Endodermal cell (in vitro differentiated cells): ENCODE data around the gene HAVCR1. TPM values are rescaled to one million over a fixed set of nuclear protein-coding genes. Genes with fewer than 3 reads are reported as not detected.

Experiments
- DNase-seq: peaks from one replicate; pipeline ENCODE4 v3.0.0-alpha.2; 2017
- H3K27ac ChIP-seq: 2 replicates; pipeline ENCODE4 v1.5.1; 2013; ENCODE audit warnings: mild to moderate bottlenecking, low read depth, low read length, moderate library complexity
- H3K27me3 ChIP-seq: 2 replicates; pipeline ENCODE4 v1.6.1; 2013; ENCODE audit warnings: mild to moderate bottlenecking, low read length, moderate library complexity; ENCODE audit not compliant: insufficient read depth, control insufficient read depth, poor library complexity, severe bottlenecking
- H3K36me3 ChIP-seq: 2 replicates; pipeline ENCODE4 v1.7.0; 2013; ENCODE audit warnings: mild to moderate bottlenecking, low read length, moderate library complexity; ENCODE audit not compliant: control insufficient read depth, insufficient read depth
- H3K4me1 ChIP-seq: one replicate; pipeline ENCODE4 v1.7.0; 2013; ENCODE audit warnings: low read length; ENCODE audit not compliant: control insufficient read depth, insufficient read depth
- H3K4me3 ChIP-seq: 2 replicates; pipeline ENCODE4 v1.5.1; 2013; ENCODE audit warnings: mild to moderate bottlenecking, low read length, moderate library complexity
- H3K9ac ChIP-seq: 2 replicates; pipeline ENCODE4 v1.6.1; 2013; ENCODE audit warnings: mild to moderate bottlenecking, low read length, moderate library complexity; ENCODE audit not compliant: poor library complexity, severe bottlenecking; ENCODE audit errors: extremely low read depth
- H3K9me3 ChIP-seq: 2 replicates; pipeline ENCODE4 v1.6.1; 2013; ENCODE audit warnings: mild to moderate bottlenecking, low read length, moderate library complexity; ENCODE audit not compliant: control insufficient read depth
- H3K27ac Mint-ChIP-seq: 2 replicates; pipeline ENCODE4 v1.8.0; 2020; ENCODE audit warnings: mixed read lengths
- H3K27me3 Mint-ChIP-seq: 2 replicates; pipeline ENCODE4 v1.8.0; 2021; ENCODE audit warnings: mild to moderate bottlenecking, mixed read lengths; ENCODE audit not compliant: insufficient read depth
- H3K36me3 Mint-ChIP-seq: 2 replicates; pipeline ENCODE4 v1.8.0; 2020; ENCODE audit warnings: low read depth, mixed read lengths
- H3K4me1 Mint-ChIP-seq: 2 replicates; pipeline ENCODE4 v1.8.0; 2020; ENCODE audit warnings: mixed read lengths
- H3K4me3 Mint-ChIP-seq: 2 replicates; pipeline ENCODE4 v1.8.0; 2020; ENCODE audit warnings: mild to moderate bottlenecking, moderate library complexity, mixed read lengths
- H3K9me3 Mint-ChIP-seq: 2 replicates; pipeline ENCODE4 v1.8.0; 2020; ENCODE audit warnings: mild to moderate bottlenecking, mixed read lengths
- WGBS, 2 experiments: methylation state at CpG; one replicate each; pipeline versions ENCODE4 v1.1.5 to v1.1.7; 2013; ENCODE audit warnings: missing lambda C conversion rate in 2 of 2, mixed read lengths in 1 of 2; ENCODE audit not compliant: insufficient coverage in 1 of 2, insufficient read length in 1 of 2; 5-methylcytosine and 5-hydroxymethylcytosine counted together
- long read RNA-seq, 4 experiments: library from polyadenylated mRNA in 2 of 4; library from RNA in 1 of 4; library from capped mRNA in 1 of 4; stranded (forward) in 3 of 4; unstranded in 1 of 4; transcript quantifications; one replicate each; pipeline ENCODE4 v2.0.0, GENCODE V29; 2020 to 2021; ENCODE audit warnings: inconsistent platforms in 1 of 4
- polyA plus RNA-seq, 2 experiments: library from polyadenylated mRNA; stranded (reverse); fragments of 50-300 nt; gene quantifications; one replicate each; pipeline ENCODE4 v1.2.3, GENCODE V29; 2013
- total RNA-seq, 2 donors: library from RNA; stranded (reverse); fragmentation: NEBNext Ultra II Directional in 1 of 2; extraction: Animal tissue kit (Norgen Biotek cat#: 25700) in 1 of 2; gene quantifications; 2 replicates in 1 of 2; 3 replicates in 1 of 2; pipeline ENCODE4 v1.2.1, GENCODE V29; 2021
- TF ChIP-seq, protein P1 (sequence below): fragments of 200-600 bp; sonication (generic); conservative IDR thresholded peaks from 2 replicates; pipeline ENCODE4 v1.5.0; 2021; ENCODE audit warnings: antibody characterized with exemption, mild to moderate bottlenecking

HAVCR1 gene
- under 1 TPM; 0.59 to 0.60 TPM for total RNA-seq
- 0.28 TPM for polyA plus RNA-seq (2013, experiment 1 of 2)
- polyA plus RNA-seq (2013, experiment 2 of 2) = not detected
- long read RNA-seq, experiment 1 = 0 reads
- long read RNA-seq, experiment 2 = 0 reads
- long read RNA-seq, experiment 3, partial matches to known transcripts = 1 of 2 reads
- long read RNA-seq, experiment 3, other reads (novel, unspliced or antisense) = 1 of 2 reads
- long read RNA-seq, experiment 4 = 0 reads

DNA sequence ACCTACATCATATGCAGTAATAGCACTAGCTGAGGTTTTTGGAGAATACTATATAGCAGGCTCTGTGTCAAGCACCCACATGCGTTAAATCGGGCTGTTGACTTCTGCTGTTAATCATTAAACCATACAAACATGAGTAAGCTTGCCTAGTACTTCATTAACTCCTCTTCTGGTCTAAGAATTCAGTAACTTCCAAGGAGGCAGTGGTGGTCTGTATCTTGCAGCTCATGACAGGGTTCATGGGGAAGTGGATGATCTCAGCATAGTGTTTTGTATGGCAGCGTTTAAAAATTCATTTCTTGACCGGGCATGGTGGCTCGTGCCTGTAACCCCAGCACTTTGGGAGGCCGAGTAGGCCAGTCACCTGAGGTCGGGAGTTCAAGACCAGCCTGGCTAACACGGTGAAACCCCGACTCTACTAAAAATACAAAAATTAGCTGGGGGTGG lies at the start of gene HAVCR1:
Gene HAVCR1 (minus strand): TSS at position 24 of the 447 bp plus-strand sequence. CDS start 1,173 bp downstream, outside the sequence.
- Histone ChIP-seq H3K36me3 (no peaks in the 10 kb centered on the region), H3K27me3 (no peaks in the 10 kb centered on the region), H3K4me3 (no peak within 1 kb of the TSS), H3K27ac (no peak within 1 kb of the TSS), H3K4me1 (peaks cover 3% of the 10 kb centered on the region), H3K9me3 (no peaks in the 10 kb centered on the region), H3K9ac (no peak within 1 kb of the TSS)
- Mint-ChIP-seq H3K4me3 (no peak within 1 kb of the TSS), H3K9me3 (no peaks in the 10 kb centered on the region), H3K36me3 (no peaks in the 10 kb centered on the region), H3K4me1 (peaks cover 17% of the 10 kb centered on the region), H3K27me3 (no peaks in the 10 kb centered on the region), H3K27ac (no peak within 1 kb of the TSS)
- TF ChIP-seq, protein P1, sequence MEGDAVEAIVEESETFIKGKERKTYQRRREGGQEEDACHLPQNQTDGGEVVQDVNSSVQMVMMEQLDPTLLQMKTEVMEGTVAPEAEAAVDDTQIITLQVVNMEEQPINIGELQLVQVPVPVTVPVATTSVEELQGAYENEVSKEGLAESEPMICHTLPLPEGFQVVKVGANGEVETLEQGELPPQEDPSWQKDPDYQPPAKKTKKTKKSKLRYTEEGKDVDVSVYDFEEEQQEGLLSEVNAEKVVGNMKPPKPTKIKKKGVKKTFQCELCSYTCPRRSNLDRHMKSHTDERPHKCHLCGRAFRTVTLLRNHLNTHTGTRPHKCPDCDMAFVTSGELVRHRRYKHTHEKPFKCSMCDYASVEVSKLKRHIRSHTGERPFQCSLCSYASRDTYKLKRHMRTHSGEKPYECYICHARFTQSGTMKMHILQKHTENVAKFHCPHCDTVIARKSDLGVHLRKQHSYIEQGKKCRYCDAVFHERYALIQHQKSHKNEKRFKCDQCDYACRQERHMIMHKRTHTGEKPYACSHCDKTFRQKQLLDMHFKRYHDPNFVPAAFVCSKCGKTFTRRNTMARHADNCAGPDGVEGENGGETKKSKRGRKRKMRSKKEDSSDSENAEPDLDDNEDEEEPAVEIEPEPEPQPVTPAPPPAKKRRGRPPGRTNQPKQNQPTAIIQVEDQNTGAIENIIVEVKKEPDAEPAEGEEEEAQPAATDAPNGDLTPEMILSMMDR = no peak
- no peak for DNase-seq
- WGBS, 2 experiments = 73 to 85% methylated on average over 2 to 9 of the region's 9 CpGs

DNA sequence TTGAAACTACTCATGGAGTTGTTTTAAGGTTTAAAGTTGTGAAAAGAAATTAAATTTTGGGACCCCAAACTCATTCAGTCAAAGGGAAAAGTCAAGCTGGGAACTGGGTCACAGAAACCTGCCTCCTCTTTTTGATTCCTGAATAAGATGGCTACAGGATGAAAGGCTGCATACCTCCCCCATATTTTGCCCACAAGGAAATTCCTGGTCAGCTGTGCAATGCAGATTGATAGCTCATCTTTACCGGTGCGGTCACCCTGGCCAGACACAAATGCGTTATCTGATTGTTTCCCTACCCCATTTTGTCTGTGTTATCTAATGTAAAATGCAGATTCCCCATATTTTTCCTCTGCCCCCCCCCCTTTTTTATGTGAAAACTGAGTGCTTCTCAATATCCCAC lies 48.6 kb upstream of the HAVCR1 start:
- no peaks in the 10 kb centered on the region for H3K9me3 ChIP-seq
- no peak overlapping the region for H3K27ac ChIP-seq
- no peaks in the 10 kb centered on the region for H3K4me1 ChIP-seq
- Mint-ChIP-seq H3K9me3 (no peaks in the 10 kb centered on the region), H3K27ac (no peak overlapping the region), H3K4me1 (no peaks in the 10 kb centered on the region), H3K4me3 (no peak overlapping the region), H3K36me3 (no peaks in the 10 kb centered on the region), H3K27me3 (no peaks in the 10 kb centered on the region)
- no peak overlapping the region for H3K4me3 ChIP-seq
- 86 to 94% methylated on average over 1 to 3 of the region's 3 CpGs for WGBS, 2 experiments
- DNase-seq = no peak
- H3K36me3 ChIP-seq = no peaks in the 10 kb centered on the region
- TF ChIP-seq, protein P1 = no peak
- no peak overlapping the region for H3K9ac ChIP-seq
- H3K27me3 ChIP-seq = no peaks in the 10 kb centered on the region

DNA sequence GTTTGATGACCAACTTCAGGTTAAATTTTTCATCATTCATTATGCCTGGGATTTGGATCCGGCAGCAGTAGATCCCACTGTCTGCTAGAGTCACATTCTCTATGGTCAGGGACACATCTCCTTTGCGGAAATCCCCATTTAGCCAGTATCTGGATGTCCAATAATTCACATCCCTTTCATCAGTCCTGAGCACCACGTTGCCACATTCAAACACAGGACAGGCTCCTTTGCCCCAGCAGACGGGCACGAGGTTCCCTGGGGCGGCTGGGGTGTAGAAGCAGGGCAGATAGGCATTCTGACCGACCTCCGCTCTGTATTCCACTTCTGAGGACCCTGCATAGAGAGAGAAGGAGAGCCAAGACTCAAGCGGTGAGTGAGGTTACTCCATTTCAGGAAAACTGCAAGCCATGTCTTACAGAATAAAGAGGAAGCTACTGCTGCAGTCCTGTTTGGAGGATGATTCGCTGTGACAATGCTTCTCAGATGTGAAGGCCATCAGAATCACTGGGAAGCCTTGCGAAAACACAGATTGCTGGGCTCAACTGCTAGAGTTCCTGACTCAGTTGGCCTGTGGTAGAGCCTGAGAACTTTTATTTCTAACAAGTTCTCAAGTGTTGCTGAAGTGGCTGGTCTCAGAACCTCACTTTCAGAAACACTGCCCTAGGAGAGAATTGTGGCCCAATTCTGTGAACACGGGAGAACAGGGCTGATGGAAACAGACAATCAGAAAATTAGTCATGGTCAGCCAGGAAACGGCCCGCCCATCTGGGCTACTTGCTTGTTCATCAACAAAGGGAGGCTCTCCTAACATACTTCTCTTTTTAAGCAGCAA lies 47.9 kb upstream of the HAVCR1 start:
- Mint-ChIP-seq H3K4me3 (no peak overlapping the region), H3K36me3 (no peaks in the 10 kb centered on the region), H3K9me3 (no peaks in the 10 kb centered on the region), H3K4me1 (no peaks in the 10 kb centered on the region), H3K27me3 (no peaks in the 10 kb centered on the region), H3K27ac (peak overlapping the region; percentile 49)
- Histone ChIP-seq H3K36me3 (no peaks in the 10 kb centered on the region), H3K4me1 (no peaks in the 10 kb centered on the region), H3K9me3 (no peaks in the 10 kb centered on the region), H3K27me3 (no peaks in the 10 kb centered on the region), H3K27ac (no peak overlapping the region), H3K4me3 (no peak overlapping the region), H3K9ac (no peak overlapping the region)
- TF ChIP-seq, protein P1 = no peak
- no peak for DNase-seq
- WGBS, 2 experiments = 93% methylated on average over 11 to 14 of the region's 14 CpGs
